GM13976 (cell line): ENCODE measurements around the gene GRIA3.
"Not testable (repeated sequence)": the region's sequence is repeated elsewhere in the genome, so short reads cannot be mapped to it uniquely, and the experiment has no call there.

Source experiments
- DNase-seq: peaks from one replicate; pipeline ENCODE4 v3.0.0; 2012; ENCODE audit warnings: low spot score
- CTCF ChIP-seq: IDR thresholded peaks from 2 replicates; pipeline ENCODE4 v1.5.1; 2012; ENCODE audit warnings: borderline replicate concordance, mild to moderate bottlenecking; ENCODE audit not compliant: insufficient read depth; ENCODE audit errors: extremely low read depth, missing control alignments, control extremely low read depth
- in situ Hi-C: fragments of 300-500 bp; cut with MboI; formaldehyde crosslinking; loops from one replicate; pipeline ENCODE4 v1.12.0; 2022; ENCODE audit warnings: low sequenced_read_pairs, mixed read lengths, inconsistent platforms; ENCODE audit not compliant: unreplicated experiment

The GRIA3 gene

GRCh38 chrX:123424546-123424945, 240.5 kb downstream of the GRIA3 start:
- in situ Hi-C loops: no loop called here
- no peak for TF ChIP-seq CTCF
- DNase-seq: peak; percentile 8

GRCh38 chrX:123425471-123425870, 241.4 kb downstream of the GRIA3 start:
- in situ Hi-C loops: no loop called here

GRCh38 chrX:123425904-123426303, 241.8 kb downstream of the GRIA3 start:
- no peak for TF ChIP-seq CTCF
- in situ Hi-C loops: no loop called here
- no peak for DNase-seq

More at GRCh38 chrX:123425471-123425870, 241.4 kb downstream of the GRIA3 start:
- no peak for DNase-seq
- TF ChIP-seq CTCF: no peak

GRCh38 chrX:123432361-123433150, 248.5 kb downstream of the GRIA3 start:
- TF ChIP-seq CTCF: no peak
- in situ Hi-C loops: no loop called here
- DNase-seq: no peak

GRCh38 chrX:123436512-123437136, 252.5 kb downstream of the GRIA3 start:
- in situ Hi-C loops: no loop called here
- DNase-seq: no peak
- no peak for TF ChIP-seq CTCF

- in situ Hi-C loops, DNase-seq: not testable (repeated sequence)
These were observed 255.8 kb downstream of the GRIA3 start for GRCh38 chrX:123439926-123440325.

GRCh38 chrX:123442764-123443163, 258.7 kb downstream of the GRIA3 start:
- no peak for DNase-seq
- in situ Hi-C loops: no loop called here
- no peak for TF ChIP-seq CTCF
